HG02870 (cell line): ENCODE results near the gene IPPK.

Experiments
- ATAC-seq: cut with Tn5 transposase; IDR thresholded peaks from one replicate; pipeline ENCODE4 v1.9.1; 2021; ENCODE audit warnings: mild to moderate bottlenecking, moderate library complexity; ENCODE audit not compliant: unreplicated experiment

IPPK gene

DNA sequence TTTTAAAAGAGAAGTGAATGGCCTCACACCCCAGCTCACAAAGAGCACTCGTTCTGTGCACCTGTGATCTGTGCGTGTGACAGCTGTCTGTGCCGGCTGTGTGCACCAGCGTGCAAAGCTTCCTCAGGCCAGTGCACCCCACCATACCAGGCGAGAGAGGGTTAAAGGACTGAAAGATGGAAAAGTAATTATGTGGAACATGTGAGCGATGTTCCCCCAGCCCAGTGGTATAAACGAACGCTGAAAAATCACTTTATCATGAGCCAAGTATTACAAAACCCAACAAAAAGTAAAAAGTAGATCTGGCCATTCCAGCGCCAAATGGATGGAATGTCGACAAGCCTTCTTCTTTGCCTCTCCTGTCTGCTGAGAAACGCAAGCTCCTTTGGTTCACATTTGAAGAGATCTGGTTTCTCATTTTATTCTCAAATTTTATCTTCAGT is 53.7 kb downstream of the IPPK start:
- ATAC-seq, result no peak

DNA sequence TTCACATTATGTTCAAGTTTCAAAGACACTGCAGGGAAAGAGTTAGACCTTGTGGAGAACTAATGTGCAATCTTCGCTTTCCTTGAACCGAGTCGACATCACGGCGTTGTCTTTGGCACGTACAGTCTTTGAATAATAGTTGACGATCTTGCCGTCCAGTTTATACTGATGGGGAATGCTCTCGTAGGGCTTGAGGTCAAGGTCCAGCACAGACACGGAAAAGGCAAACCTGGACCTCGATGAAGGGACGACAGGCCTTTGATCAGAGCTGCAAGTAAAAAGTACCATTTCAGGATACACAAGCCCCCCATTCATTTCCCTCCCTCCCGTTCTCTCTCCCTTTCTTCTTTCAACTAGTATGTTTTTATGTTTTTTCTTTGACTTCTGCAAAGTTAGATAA is 54.1 kb downstream of the IPPK start:
- ATAC-seq, result no peak

DNA sequence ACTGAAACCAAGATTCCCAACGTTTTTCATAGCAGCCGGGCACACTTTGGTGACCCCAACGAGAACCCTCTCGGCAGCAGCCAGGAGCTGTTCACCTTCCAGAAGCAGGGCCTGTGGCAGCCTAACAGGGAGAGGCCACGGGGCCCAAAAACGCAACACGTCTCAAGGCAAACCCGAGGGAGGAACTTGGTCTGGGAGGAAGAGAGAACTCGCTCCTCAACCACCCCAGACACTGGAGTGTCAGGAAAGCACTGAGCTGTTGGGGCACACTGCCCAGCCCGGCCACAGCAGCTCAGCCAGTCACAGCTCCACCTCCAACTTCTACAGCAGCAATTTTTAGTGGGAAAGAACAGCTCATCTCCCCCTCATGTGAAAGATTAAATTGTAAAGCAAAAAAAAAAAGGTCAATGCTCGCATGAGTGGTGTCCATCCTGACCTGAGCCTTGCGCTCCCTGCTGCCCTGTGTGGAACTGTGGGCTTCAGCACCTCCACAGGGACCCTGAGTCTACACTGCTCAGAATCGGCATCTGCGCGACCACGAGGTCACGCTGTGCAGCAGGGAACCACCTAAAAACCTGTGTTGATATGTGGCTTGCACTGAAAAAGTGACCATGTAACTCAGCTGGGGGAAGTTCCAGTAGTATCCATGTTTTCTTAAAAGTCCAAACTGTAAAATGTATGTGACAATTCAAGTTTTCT is 55.0 kb downstream of the IPPK start:
- ATAC-seq, result no peak

DNA sequence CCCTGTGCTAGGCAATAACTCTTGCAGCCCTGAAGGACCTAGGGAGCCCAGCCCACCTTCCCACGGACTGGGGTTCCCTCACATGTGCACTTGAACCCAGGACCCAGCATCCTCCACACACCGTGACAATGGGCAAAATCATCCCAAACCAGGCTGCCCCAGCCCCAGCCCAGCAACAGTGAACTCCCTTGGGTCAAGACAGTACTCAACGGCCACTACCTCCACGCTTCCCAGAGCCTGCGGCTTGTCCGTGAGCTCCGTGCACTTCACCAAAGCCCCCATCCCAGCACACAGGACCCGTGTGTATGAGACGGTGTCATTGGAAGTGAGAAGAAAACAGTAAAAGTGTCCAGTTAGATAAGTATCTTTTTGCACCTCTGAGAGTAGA is 55.8 kb downstream of the IPPK start:
- no peak for ATAC-seq

DNA sequence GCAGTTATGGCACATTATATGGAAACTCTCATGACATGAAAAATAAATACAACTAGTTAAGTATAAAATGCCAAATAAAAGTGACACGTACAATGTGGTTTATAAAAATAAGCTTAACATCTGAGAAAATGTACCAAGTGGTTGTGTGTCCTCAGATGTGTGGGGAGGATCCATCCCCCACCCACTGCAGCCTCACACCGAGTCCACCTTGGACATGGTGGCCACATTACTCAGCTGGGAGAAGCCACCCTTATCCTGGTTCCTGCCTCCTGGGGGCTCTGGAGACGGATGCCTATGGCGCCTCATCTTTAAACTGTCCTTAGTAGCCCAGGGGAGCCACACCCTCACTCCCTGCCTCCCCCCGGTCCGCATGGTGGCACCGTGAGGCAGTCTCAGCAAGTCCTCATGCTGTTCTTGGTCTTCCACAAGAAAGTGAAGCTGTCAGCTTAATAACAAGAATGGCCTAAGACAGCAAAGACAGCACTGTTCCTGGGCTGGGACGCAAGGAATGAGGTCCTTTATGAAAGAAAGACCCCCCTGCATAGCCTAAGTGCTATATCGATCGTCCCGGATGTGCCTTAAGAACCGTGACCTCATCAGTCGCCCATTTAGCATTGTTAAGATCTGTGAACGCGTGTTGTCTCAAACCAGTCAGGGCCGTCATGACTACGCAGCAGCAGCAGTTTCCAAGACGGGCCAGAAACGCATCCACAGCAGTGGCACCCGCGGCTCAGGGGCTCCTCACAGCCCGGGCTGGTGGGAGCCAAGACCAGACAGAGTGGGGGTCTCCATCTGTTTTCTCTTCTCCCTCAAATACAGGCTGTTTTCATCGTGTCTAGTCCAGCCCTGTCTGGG is 56.4 kb downstream of the IPPK start:
- no peak for ATAC-seq

DNA sequence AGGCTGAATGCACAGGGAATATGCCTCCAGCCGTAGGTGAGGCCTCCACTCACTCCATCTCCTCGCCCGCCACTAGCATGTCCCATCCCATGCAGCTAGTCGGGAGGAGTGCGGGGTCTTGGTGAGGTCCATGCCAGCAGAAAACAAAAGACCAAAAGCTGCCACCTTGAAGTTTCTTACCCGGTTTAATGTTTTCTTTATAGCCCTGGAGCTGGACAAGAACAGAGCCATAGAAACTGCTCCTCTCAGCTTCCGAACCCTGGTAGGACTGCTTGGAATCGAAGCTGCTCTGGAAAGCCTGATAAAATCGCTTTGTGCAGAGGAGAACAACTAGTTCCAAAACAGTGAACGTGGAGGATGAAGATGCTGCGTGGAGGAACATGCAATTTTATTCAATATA is 57.1 kb downstream of the IPPK start:
- ATAC-seq, result no peak

DNA sequence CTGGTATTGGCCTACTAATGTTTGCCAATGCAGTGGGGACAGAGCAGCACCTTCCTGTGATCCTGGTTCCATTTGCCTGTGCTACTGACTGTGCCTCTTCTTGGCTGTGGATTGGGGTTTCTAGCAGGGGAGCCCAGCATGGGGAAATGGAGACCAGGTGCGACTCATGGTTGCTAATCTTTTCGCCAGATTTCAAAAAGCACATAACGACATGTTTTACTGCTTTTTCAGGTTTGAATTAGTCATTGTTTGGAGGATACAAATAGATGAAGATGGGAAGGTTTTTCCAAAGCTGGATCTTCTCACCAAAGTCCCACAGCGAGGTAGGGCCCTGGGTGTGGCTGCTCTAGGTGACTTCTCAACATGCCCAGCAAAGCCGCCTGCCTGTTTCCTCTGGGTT is 57.6 kb downstream of the IPPK start:
- no peak for ATAC-seq

DNA sequence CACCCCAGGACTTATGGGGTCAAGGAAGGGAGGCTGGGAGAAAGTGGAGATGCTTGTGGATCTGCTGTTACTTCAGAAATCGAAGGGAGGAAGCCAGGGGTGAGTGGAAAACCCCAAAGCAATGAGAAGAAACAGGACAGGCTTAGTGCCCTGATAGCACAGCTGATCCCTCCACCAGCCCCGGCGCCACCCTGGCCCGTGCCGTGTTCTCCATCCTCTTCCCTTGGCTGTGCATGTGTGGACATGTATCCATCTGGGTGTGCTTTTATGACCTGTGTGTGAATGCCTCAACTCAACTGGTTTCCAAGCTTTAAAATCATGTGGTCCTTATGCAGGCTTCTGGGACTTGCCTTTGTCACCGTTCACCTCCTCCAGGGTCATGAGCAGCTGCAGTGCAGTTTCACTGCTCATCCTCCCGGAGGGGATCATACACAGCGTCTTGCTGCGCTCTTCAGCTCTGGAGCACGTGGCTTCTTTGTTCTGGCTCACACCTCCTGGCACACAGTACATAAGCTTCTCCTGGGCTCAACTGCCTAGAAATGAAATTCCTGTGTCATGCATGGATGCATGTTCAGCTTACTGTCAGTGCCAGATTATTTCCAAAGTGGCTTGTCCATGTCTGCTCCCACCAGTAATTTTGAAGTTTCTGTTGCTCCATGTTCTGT is 58.2 kb downstream of the IPPK start:
- ATAC-seq, result no peak

DNA sequence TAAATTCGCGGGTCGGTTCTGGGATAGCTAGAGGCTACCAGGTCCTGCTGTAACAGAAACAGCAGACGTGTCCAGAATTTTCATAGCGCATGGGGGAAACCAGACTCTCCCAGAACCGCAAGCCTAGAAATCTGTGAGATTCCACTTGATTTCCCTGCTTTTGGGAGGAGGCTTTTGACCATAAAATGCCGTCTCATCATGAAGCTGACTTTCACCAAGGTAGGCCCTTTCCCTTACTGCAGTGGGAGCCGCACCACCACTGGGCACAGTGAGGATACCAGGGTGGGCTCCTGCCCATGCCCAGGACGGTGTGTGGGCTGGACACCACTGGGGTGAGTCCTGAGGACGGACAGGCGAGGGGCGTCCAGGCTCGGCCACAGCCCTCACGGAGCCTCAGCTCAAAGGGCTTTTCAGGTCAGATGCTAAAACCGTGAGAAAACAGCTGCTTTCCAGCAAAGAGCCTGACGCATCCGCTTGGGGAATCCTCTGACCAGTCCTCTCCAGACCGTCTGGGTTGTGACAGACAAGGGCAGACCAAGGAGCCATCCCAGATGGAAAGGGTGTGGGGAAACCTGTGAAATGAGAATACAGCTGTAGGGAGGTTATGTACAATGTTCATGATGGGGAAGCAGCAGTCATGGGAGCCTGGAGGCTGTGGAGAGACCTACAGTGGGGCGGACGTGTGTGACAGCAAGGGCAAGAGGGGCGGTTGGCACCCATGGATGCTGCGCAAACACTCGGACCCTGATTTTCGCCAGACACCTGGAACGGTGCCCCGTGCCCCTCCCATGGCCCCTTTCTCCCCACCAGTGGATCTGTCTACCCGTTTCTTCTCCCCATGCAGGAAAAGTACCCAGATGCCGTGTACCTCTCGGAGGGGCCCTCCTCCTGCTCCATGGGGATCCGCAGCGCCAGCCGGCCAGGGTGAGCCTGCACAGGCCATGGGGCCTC is 59.2 kb downstream of the IPPK start:
- ATAC-seq, result no peak

DNA sequence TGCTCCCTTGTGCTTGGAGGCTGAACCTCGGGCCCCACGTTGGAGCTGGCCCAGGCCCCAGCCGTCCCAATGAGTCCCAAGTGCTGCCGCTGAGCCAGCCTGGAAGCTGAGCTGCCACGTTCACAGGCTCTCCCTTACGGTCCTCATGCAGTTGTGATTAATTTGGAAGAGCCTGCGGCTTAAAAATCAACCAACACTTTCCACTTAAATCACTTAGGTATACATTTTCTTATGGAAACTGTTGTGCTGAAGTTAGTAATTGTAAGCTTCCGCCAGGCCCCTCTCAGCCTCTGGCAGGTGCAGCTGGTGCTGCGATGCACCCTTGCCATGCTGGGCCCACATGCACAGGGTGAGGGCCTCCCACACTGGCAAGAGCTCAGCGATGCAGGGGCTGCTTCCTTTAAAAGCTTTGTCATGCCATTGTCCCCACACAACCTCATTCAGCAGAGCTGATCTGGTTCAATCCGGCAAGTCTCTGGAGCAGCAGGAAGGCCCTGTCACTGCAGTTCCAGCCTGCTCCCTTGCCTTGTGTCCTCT is 61.0 kb downstream of the IPPK start:
- ATAC-seq, result no peak

DNA sequence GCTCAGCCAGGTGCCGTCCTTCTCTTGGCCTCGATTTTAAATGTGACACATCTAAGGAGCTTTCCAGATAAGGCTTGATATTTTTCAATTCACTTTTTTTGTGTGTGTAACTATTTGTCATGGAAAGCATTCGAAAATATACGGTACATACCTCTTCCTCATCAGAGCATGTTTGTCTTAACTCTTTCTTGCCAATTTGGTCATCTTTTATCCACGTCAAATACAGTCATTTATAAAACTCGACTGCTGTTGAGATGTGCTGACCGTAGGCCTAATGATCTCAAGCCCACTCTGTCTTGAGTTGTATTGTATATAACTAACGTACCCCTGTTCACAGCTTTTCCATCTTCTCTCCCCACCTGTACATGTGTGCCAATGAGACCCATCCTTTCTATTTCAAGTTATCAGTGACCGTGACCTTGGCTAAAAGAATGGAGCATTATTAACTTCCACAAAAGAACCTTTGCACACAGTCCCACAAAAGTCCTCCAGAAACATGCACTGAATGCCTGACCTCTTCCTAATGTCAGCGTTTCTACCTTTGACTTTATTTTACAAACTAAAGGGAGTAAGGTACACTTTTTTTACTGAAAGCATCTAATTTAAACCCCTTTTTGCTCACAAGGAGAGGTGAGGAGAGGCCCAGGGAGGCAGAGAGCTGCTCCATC is 61.6 kb downstream of the IPPK start:
- no peak for ATAC-seq

DNA sequence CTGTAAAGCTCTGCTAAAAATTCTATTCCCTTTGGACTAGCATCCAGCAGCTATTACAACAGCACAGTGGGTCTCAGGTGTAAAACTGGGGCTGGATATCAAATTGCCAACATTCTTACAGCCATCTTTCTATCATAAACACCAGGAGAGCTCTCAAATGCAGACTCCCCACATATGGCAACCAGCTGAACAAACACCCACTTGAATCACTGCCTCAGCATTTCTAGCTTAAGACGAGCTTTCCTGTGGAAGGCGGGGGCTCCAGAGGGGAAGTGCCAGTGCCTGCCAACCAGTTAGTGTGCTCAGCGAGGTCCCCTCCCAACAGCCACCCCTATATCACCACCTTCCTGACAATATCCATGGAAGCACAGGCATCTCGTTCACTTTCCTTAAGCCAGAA is 62.2 kb downstream of the IPPK start:
- no peak for ATAC-seq

DNA sequence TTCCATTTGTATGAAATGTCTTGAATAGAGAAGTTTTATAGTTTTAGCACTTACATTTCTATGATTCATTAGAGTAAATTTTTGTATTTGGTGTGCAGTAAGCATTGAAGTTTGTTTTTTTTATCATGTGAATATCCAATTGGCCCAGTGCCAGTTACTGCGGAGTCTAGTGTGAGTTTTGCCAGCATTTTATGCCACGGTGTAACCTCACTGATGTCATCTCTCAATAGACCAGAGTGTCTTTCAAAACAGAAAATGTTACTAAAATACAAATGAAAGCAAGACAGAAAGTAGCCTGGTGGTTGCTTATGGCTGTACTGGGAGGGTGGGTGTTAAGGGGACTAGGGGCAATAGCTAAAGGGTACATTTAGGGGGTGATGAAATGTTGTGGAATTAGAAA is 62.8 kb downstream of the IPPK start:
- ATAC-seq, result no peak

DNA sequence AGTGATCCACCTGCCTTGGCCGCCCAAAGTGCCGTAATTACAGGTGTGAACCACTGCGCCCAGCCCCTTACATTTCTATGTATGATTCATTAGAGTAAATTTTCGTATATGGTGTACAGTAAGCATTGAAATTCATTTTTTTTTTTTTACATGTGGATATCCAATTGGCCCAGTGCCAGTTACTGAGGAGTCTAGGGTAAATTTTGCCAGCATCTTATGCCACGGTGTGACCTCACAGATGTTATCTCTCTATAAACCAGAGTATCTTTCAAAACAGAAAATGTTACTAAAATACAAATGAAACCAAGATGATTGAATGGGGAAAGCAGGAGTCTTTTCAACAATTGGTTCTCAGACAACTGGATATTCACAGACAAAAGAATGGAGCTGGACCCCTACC is 64.7 kb downstream of the IPPK start:
- ATAC-seq, result no peak

DNA sequence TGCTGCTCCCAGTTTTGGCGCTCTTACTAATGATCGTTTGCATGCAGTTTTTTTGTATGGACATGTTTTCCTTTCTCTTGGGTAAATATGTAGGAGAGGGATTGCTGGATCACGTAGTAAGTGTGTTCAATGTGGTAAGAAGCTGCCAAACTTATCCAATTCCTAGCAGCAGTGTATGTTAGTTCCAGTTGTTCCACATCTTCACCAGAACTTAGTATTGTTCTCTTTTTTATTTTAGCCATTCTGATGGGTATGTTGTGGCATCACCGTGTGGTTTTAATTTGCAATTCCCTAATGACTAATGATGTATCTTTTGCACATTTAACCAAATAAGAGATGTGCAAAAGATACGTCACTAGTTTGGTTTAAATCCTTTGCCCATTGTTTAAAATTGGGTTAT is 65.9 kb downstream of the IPPK start:
- no peak for ATAC-seq

DNA sequence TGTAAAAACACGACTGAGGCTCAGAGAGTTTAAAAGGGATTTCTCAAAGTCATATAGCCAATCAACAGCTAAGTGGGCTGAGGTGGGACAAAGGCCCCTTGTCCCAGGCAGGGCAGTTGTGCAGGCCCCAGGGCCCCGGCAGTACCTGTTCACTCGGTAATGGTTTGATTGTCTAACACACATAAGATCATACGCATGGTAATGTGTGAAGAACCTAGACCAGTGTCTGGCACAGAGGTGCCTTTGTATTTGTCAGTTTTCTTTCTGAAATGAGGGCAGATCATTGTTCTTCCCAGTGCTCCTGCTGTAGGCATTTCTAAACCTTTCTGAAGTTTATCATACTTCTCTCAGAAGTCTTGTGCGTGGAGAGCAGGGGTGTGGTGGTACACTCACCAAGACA is 66.8 kb downstream of the IPPK start:
- ATAC-seq, result no peak

DNA sequence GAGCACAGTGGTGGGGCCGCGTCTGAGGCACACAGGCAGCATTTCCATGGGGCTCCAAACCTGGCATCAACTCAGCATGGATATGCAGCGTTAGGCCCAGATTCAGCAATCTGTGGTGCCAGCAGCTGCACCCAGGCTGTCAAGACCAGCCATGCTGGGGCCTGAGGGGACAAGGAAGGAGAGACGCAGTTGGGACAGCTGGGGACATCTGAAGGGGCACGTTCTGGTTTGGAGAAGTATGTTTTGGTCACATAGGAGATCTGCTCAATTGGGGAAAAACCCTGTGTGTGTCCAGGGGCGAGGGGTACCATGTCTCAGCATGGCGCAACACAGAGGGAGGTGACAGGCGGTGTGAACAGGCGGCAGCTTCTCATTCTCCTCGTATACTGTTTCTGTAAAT is 67.5 kb downstream of the IPPK start:
- ATAC-seq, result no peak

DNA sequence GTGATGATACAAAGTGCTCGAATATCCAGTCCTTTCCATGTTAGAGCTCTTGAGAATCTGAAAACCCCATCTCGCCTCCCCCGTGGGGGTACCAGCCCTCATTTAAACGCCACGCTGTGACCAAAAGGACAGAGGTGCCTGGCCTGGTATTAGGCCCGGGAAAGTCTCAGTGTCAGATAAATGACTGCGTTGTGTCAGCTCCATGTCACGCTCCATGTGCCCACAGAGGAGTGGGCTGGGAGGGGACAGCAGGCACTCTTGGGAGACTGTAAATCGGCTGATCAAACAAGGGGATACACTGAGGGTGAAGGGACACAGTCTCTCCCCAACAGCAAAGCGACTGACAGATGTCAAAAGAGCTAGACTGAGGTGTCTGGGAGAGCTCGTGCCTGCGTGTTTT is 68.5 kb downstream of the IPPK start:
- no peak for ATAC-seq

DNA sequence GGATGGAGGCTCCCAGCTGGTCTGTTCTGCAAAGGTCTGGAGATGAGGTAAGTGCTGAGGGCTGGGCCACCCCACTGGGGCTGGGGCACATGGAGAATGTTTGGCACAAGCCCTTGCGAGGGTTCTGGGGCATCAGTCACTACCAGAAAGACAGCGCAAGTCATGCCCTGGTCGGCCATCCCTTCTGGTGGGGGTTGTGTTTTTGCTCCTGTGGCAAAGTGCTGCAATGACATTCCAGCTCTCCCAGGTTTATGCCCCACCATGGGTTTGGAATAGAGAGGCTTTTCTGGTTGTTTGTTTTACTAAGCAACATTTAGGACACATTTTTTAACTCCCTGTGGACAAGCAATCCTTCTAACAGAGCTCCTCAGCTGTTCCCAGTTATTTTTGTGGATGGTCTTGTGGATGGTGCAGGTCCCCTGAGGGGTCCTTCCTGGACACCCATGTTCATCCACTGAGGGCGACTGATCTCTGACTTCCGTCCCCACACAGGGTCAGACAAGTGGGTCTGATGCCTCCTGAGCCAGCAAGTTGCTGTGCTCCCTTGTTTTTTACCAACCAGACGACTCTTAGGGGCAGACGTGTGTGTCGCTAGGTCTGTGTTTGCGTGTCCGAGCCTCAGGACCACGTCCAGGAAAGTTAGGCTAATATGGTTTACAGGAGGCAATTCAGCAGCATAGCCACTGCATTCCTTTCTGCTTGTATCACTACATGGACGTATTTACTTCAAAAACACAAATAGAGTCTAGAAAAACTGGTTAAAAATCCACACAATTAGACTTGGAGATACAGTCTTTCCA is 69.3 kb downstream of the IPPK start:
- no peak for ATAC-seq
